NCI-H510A (cell line): ENCODE measurements around the gene TMEM14A.
"Not testable (repeated sequence)": the region's sequence is repeated elsewhere in the genome, so short reads cannot be mapped to it uniquely, and the experiment has no call there.

Experiments used
- DNase-seq: peaks from one replicate; lab custom pipeline; 2025; lab: John Stamatoyannopoulos, UW

Gene TMEM14A

DNA sequence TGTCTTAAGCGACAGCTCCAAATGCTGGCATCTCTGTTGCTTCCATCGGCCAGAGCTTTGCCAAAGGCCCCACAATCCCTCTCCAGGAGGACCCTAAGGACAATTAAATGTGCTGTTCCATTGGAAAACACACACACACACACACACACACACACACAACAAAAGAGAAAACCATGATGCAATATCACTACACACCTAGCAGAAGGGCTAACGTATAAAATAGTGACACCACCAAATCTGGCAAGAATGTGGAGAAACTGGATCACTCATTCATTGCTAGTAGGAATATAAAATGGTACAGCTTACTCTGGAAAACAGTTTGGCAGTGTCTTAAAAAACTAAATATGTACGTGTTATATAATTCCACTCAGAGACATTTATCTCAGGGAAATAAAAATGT, 13.0 kb upstream of the TMEM14A start:
- no peak for DNase-seq

DNA sequence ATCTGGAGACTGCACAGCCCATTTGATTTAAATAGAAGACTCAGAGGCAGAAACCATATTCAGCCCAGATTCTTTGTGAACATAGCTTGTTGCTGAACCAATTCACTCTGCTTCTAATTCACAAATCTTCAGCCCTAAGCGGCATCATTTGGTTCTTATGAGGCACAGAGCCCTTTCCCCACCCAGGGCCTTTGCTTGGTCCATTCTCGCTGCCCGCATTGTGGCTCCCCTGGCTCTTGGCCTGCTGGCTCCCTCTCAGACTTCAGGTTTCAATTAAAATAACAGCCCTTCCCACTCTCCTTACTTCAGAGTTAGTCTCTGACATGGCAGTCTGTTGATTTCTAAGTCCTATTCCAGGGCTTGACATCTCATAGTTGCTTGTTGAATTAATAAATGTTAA, 9.4 kb upstream of the TMEM14A start:
- DNase-seq = no peak

DNA sequence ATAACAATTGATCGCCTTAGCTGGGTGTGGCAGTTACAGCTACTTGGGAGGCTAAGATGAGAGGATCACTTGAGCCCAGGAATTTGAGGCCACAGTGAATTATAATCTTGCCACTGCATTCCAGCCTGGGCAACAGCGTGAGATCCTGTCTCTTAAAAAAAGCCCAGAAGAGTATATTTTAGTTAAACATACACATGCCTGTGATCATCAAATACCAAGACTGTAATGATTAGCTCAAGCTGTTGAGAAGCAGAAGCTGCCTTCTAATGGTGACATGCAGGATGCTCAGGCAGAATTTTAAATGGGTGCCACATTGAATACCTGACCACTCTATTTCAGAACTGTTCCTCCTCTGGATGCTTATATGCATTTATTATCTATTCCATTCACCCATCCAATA, 8.9 kb upstream of the TMEM14A start:
- no peak for DNase-seq

DNA sequence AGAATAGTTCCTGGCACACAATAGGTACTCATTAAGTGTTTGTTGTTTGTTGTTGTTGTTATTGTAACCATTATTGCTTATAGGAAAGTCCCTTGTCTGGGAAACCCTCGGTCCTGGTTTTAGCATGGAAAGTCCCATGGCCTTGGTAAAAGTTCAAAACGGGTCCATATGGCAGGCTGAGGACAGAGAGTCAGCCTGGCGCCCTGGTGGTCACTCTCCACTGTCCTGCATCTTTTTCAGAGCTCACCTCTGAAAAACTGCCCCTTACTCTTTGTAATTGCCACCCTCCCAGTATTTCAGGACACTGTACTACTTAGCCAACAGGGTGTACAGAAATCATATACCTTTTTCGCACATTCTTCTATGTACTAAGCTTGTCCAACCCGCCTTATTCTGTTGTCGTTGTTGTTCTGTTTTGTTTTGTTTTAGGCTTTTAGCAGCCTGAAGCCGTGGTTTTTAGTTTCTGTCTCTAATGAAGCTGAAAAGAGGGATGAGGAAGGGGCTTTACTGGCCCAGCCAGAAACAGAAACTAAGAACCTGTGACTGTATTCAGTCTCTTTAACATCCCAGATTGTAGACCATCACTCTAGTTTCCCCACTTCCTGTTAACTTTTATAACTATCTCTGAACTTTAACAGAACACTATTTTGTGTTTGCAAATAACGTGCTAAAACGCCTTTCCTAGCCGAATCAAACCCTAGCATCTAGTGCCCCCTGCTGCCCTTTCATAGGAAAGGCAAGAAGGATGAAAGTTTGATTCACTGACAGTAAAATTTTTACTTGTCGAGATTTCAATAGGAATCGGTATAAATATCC, 7.6 kb upstream of the TMEM14A start:
- peak; percentile 34 for DNase-seq

DNA sequence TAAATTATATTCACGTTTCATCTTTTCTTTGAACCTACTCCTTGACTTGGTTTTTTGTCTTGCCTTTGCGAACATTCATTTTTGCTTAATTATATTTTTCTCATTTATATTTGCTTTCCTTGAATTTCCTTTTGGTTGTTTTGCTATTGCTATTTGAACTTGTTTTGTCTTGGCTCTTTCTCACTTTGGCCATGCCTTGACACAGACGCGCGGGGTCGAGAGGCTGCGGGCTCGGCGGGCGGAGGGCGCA, 7.1 kb upstream of the TMEM14A start:
- no peak for DNase-seq

DNA sequence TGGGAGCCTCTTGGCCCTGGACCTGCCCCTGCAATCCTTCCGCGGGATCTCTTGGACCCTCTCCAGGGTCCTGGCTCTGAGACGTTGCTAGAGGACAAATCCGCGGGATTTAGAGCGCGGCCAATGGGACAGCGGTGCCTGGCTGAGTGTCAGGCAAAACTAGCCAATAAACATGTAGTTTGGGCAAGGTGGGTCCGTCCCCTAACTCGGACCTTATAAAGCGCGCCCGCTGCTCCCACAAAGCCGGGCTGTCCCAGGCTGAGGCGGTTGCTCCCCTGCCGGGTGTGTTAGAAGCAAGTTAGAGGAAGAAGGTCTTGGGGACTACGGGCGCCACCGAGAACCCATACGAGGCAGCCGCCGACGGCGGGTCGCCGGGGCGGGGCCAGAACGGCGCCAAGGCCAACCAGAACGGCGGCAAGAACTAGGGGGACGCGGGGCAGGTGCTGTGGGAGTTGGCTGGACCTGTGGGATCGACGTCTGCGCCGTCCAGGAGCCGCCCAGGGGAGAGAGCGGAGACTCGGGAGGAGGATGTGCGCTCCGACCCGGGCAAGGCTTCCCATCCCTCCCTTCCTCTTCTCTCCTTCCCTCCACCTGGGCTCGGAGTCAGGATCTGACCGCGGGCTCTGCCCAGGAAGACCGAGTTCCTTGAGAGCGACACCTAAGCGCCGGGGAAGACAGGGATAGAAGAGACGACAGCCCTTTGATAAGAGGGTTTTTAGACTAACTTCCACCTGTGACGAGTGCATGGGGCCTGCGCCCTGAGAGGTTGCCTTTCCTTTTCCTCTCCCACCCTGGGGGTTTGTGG, 6.5 kb upstream of the TMEM14A start:
- peak; percentile 99 for DNase-seq

DNA sequence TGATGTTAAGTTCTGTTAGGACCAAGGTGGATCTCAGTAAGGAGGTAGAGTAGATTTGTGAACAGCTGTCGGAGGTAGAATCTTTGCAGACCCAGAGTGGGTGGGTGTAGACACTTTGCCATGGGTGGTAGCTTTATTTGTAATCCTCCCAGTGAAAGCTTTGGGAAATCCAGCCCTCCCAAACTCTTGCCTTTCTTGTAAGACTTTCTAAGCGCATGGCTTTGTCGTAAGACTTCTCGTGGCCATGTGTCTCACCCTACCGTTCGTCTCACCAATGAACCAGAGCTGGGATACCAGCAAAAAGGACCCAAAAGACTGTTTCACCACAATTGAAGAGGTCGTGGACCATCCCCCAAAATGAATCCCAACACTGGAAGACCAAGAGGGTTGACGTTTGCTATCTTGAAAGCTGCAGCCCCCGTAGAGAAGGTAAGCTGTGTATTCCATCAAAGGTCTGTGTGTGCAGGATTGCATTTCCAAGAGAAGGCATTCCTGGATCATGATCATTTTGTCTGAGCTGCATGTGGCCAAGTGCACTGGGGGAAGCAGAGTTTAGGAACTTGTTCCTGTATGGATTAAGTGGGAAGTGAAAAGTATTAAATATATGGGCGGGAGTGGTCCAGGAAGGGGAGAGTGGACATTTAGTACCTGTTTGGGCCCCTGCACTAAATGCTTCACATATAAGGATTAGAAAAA, 5.8 kb upstream of the TMEM14A start:
- DNase-seq = no peak

DNA sequence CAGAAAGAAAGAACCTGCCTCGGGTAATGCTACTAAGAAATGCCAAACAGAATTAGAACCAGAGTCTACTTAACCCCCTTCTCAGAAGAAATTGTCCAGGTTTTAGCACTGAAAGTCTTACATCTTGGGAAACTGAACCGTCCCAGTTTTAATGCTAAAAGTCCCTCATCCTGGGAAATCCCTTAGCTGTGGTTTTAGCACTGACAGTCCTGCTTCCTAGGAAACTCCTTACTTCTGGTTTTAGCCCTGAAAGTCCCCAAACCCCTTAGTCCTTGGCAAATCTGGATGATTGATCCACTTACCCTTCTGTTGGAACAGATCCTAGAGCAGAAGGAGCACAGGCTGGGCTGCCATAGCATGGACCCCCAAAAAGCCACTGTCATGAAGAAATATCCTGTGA, 4.8 kb upstream of the TMEM14A start:
- no peak for DNase-seq

DNA sequence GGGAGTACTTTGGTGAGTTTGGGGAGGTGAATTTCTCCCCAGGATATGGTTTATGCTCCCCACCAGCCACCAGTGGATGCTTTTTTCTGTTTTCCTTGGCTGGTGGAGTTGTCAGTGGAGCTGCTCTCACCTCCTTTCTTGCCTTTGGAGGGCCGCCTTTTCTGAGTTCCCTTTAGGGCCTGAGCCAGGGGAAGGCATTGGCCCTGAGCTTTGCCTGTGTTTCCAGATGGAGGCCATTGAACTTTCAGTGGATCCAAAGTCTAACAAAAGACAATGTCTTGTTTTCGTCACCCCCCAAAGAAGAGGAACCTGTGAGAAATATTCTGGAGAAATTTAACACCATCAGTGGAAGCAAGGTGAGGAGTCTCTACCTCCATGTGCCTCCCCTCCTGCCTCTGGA, 4.4 kb upstream of the TMEM14A start:
- DNase-seq = no peak

DNA sequence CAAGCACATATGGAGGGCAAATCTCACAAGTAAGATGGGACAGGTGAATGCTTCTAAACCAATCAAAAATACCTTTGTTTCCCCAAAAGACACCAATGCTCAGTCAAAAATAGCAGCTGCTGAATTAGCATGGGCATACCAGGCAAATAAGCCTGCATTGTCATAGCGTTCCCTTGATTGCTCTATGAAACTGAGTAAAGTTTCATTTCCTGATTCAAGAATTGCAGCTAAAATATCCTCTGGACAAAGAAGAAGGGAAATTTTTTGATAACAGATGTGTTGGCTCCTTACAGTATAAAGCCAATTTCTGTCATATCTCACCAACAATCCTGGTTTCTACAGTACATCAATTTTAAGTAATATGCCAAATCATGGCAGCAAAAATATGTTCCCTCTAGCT, 3.3 kb upstream of the TMEM14A start:
- DNase-seq = no peak

DNA sequence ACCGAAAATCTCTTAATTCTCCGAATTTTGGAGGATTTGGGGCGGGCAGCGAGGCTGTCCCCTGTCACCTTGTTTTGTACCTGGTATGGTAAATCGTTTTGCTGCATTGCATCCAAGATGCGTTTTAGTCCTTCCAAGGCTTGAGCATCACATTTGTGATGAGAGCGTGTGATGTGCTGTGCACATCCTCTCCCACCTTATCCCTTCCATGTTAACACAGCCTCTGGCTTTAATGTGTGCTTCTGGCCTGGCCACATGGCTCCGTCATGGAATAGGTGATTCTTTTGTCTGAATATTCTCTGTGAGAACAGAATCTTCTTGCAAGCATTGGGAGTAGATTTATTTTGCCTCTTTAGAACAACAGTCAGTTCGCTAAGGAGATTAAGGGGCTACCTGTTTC, 763 bp downstream of the TMEM14A start:
- DNase-seq = no peak

DNA sequence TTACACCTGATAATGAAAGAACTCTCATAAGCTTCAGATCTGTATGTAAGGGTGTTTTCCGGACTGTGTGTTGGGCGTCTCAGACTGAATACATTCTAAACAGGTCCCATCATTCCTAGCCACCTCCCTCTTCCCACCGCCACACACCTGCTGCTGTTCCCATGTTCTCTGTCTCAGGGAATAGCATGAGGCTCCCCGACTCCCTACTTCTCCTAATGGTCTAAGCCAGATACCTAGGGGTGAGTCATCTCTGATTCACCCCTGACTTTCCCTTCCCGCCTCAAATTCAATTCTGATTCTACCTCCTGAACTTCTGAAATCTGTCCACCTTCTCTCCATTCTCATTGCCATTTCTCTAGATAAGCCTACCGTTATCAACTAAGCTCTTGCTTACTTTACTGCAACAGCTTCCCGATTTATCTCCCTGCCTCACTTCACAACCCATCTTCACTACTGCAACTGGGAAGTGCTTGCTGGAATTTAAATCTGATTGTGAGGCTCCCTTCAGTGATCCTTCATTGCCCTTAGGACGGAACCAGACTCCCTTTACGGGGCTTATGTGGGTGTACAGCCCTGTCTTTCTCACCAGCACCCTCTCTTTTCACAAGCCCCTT, 1.6 kb downstream of the TMEM14A start:
- DNase-seq = no peak

DNA sequence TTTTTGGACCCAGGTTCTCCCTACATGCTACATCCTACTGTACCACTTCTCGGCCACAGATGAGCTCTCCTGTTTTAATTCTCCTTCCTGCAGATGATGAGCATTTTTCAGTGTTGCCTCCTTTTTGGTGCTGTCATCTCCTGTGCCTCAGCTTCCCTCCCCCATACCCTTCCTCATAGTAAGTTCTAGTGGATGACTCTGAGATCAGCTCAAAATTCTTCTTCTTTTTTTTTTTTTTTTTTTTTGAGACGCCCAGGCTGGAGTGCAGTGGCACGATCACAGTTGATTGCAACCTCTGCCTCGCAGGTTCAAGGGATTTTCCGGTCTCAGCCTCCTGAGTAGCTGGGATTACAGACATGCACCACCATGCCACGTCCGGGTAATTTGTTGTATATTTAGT, 3.8 kb downstream of the TMEM14A start:
- DNase-seq = no peak

DNA sequence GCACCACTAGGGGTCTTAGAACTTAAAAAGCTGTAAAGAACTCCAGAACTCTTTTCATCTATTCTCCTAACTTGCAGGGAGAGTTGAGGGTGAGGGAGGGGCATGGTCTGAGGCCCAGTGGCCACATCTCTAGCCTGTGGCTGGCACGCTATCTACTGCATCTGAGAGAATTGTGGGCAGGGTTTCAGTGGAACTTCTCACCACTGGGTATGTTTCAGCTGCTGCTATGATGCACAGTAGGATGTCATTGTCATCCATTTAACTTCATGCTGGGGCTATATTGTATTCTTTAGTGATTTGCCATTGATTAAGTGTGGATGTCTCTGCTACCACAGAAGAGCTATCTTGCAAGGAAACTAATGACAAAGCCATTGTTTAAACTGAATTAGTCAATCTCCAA, 4.5 kb downstream of the TMEM14A start:
- DNase-seq = no peak

DNA sequence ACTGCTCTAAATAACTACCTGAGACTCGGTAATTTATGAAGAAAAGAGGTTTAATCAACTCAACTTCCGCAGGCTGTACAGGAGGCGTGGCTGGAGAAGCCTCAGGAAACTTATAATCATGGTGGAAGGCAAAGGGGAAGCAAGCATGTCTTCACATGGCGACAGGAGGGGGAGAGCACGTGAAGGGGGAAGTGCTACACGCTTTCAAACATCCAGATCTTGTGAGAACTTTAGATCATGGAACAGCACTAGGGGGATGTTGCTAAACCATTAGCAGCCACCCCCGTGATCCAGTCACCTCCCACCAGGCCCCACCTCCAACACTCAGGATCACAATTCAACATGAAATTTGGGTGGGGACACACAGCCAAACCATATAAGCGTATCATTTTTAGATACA, 5.7 kb downstream of the TMEM14A start:
- not testable (repeated sequence) for DNase-seq

DNA sequence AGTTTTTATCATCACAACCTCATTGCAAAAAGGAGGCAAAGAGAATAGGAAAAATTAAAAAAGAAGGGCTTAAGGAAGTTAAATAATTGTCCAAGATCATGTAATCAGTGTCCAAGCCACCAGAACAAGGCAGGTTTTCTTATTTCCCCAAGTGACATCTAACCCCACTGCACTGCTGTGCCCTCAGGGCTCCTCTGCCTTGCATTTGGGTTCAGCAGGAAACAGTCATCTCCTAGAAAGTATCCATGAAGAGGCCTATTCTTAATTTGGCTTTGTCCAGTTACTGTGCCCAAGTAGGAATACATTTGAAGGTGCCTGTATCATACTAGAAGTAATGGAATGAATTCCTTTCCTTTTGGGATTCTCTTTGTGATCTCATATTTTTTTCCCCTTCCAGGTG, 10.5 kb downstream of the TMEM14A start:
- DNase-seq = no peak

DNA sequence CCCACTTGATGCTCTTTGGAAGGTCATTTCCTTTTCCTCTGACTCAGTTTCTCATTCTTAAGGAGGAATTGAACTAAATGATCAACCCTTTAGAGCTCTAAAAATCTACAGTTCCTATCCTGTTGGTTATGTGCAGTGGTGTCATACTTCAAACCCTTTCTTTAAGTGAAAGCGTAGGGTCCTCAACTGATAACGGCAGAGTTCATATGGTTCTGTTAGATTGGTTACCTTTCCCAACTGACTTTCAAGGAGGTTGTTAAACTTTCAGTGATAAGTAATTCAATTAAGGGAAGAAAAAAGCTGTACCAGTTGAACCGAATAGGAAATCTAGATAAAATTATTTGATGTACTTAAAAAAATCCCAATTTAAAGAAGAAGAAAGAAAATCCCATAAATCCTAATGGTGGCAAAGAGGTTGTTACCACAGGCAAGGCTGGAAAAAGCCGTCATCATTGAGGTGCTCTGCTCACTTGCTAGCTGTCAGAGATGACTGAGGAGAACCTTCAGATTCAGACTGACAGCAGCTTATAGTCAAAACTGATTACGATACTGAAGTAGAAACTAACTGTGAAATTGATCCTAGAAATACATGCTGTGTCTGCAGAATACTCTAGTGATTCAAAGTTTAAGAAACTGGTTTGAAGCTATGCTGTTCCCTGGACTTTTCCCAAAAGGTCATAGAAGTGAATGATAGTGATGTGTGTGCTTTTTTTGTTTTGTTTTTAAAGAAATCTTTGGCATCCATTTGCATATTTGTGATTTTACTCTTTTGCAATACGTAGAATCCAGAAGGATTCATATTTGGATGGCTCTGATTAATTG, 16.2 kb downstream of the TMEM14A start:
- no peak for DNase-seq

DNA sequence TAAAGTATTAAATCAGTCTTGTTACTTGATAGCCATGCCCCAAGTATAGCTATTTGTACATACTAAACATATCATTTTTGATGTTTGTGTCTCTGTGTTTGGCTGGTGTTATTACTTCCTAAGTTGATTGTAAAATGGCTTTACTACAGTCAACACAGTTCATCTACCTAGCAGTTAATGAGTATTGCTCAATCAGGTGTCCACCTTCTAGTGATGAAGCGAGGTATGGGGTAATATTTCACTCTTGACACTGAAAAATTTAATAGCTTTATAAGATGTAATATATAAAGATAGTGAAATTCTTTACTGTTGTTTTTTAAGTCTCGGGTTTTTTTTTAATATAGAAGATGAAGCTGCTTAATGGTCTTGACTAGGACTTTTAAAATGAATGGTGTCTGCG, 18.9 kb downstream of the TMEM14A start:
- no peak for DNase-seq

DNA sequence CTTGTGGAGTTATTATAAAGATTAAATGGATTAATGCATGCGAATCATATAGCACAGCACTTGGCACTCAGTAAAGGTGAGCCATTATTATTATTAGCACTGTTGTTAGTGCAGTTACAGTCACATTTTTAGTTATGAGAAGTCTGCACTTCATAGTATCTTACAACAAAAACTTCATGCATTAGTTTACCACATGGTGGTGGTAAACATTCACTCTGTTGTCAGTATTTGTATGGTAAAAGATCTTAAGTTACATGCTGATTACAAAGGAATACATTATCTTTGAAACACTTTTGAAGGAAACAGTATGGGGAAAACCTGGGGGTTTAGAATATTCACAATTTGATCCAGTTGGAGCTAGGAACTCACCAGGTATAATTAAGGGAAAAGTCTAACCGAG, 20.8 kb downstream of the TMEM14A start:
- DNase-seq = no peak

DNA sequence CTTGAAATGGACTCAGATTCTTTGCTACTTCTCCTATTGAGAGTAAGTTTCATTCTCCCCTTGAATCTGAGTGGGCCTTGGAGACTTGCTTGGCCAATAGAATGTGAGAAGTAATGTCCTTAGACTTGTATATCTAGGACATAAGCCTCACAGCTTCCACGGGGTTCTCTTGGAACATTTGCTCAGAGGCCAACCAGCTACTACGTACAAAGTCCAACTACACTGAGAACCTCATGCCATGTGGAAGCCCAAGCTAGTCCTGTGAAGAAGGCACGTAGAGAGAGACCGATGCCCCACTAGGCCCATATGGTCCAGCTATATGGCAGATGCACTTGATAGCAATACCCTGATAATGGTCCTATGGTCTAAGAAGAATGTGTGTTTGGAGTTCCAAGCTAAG, 22.9 kb downstream of the TMEM14A start:
- DNase-seq = no peak

DNA sequence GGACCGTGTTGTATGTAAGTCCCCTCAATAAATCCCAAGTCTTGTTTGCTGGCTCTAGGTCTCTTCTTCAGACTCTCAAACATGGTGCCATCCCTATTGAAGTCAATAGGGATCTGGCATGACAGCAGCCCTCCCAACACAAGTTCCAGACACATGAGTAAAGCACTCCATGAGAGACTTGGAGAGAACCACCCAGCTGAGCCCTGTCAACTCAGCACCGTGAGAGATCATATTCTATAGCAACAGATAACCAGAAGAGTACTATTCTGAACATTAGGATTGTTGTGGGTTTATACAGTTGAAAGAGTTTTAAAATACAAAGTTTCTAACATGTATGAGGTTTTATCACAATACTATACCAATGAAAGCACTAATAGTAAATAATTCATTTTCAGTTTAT, 23.5 kb downstream of the TMEM14A start:
- no peak for DNase-seq

DNA sequence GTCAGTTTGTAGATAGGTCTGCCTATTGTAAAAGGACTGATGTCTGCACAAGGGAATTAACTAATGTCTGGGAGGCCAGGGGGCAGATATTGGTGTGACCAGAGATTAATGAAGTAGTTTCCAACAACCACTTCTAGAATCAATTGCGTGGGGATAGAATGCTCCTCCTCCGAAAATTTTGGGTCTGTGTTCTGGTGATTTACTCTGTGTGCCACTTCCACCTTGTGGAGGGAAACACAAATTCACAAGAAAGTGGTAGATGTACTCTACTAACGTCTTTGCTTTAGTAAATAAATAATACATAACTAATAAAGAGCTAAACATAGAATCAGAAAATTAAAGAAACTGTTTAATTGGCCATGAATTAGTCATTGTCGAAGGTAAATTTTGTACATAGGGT, 25.5 kb downstream of the TMEM14A start:
- no peak for DNase-seq
